Measurements from ENCODE around the gene LEMD3. TPM values are rescaled to one million over a fixed set of nuclear protein-coding genes. Genes with fewer than 3 reads are reported as not detected.

LEMD3 gene
- polyA plus RNA-seq, 1 experiment = 4.7 TPM

GRCh38 chr12:65266408-65266807 is 97.0 kb downstream of the LEMD3 start:
- H3K4me3 ChIP-seq (ENCODE audit: low read depth, low read length) = no peak overlapping the region
- no peak for DNase-seq (ENCODE audit: low read depth)
- POLR2A ChIA-PET = no interaction called here
- CTCF ChIA-PET = interaction anchor here (0.7 kb wide), 1 partner anchor 86 kb away, joined by 3 read pairs; no protein-coding TSS in a partner anchor
- H3K27me3 ChIP-seq (ENCODE audit: control insufficient read depth, insufficient read depth, low read length) = no peaks in the 10 kb centered on the region
- TF ChIP-seq, protein P1, sequence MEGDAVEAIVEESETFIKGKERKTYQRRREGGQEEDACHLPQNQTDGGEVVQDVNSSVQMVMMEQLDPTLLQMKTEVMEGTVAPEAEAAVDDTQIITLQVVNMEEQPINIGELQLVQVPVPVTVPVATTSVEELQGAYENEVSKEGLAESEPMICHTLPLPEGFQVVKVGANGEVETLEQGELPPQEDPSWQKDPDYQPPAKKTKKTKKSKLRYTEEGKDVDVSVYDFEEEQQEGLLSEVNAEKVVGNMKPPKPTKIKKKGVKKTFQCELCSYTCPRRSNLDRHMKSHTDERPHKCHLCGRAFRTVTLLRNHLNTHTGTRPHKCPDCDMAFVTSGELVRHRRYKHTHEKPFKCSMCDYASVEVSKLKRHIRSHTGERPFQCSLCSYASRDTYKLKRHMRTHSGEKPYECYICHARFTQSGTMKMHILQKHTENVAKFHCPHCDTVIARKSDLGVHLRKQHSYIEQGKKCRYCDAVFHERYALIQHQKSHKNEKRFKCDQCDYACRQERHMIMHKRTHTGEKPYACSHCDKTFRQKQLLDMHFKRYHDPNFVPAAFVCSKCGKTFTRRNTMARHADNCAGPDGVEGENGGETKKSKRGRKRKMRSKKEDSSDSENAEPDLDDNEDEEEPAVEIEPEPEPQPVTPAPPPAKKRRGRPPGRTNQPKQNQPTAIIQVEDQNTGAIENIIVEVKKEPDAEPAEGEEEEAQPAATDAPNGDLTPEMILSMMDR (IDR thresholded peaks at IDR 0.05; ENCODE audit: insufficient read depth, low read depth, low read length) = no peak
- H3K36me3 ChIP-seq (ENCODE audit: control insufficient read depth, insufficient read depth, low read length) = no peaks in the 10 kb centered on the region

- TF ChIP-seq, protein P1 (IDR thresholded peaks at IDR 0.05; ENCODE audit: insufficient read depth, low read depth, low read length) = no peak
- ChIA-PET POLR2A (no interaction called here), CTCF (interaction anchor here (1.4 kb wide), 1 partner anchor 31 kb away, joined by 3 read pairs; no protein-coding TSS in a partner anchor)
- DNase-seq (ENCODE audit: low read depth) = no peak
- Histone ChIP-seq H3K27me3 (ENCODE audit: control insufficient read depth, insufficient read depth, low read length) (no peaks in the 10 kb centered on the region), H3K36me3 (ENCODE audit: control insufficient read depth, insufficient read depth, low read length) (no peaks in the 10 kb centered on the region), H3K4me3 (ENCODE audit: low read depth, low read length) (no peak overlapping the region)
Measured at GRCh38 chr12:65269603-65270002, 100.2 kb downstream of the LEMD3 start.

GRCh38 chr12:65274602-65275272 is 105.4 kb downstream of the LEMD3 start:
- TF ChIP-seq, protein P1 (IDR thresholded peaks at IDR 0.05; ENCODE audit: insufficient read depth, low read depth, low read length) = no peak
- CTCF ChIA-PET = no interaction called here
- no peaks in the 10 kb centered on the region for H3K36me3 ChIP-seq (ENCODE audit: control insufficient read depth, insufficient read depth, low read length)
- H3K4me3 ChIP-seq (ENCODE audit: low read depth, low read length) = no peak overlapping the region
- no peaks in the 10 kb centered on the region for H3K27me3 ChIP-seq (ENCODE audit: control insufficient read depth, insufficient read depth, low read length)
- no peak for DNase-seq (ENCODE audit: low read depth)
- POLR2A ChIA-PET = no interaction called here

GRCh38 chr12:65275627-65276026 is 106.2 kb downstream of the LEMD3 start:
- no peaks in the 10 kb centered on the region for H3K27me3 ChIP-seq (ENCODE audit: control insufficient read depth, insufficient read depth, low read length)
- H3K4me3 ChIP-seq (ENCODE audit: low read depth, low read length) = no peak overlapping the region
- CTCF ChIA-PET = interaction anchor here (1.5 kb wide), 1 partner anchor 831 kb away, joined by 4 read pairs; no protein-coding TSS in a partner anchor
- no peak for DNase-seq (ENCODE audit: low read depth)
- TF ChIP-seq, protein P1 (IDR thresholded peaks at IDR 0.05; ENCODE audit: insufficient read depth, low read depth, low read length) = no peak
- H3K36me3 ChIP-seq (ENCODE audit: control insufficient read depth, insufficient read depth, low read length) = no peaks in the 10 kb centered on the region
- POLR2A ChIA-PET = no interaction called here

GRCh38 chr12:65276916-65277530 is 107.6 kb downstream of the LEMD3 start:
- ChIA-PET POLR2A (no interaction called here), CTCF (interaction anchor here (1.5 kb wide), 1 partner anchor 830 kb away, joined by 4 read pairs; no protein-coding TSS in a partner anchor)
- no peak overlapping the region for H3K4me3 ChIP-seq (ENCODE audit: low read depth, low read length)
- no peaks in the 10 kb centered on the region for H3K27me3 ChIP-seq (ENCODE audit: control insufficient read depth, insufficient read depth, low read length)
- TF ChIP-seq, protein P1 (IDR thresholded peaks at IDR 0.05; ENCODE audit: insufficient read depth, low read depth, low read length) = no peak
- DNase-seq (ENCODE audit: low read depth) = no peak
- no peaks in the 10 kb centered on the region for H3K36me3 ChIP-seq (ENCODE audit: control insufficient read depth, insufficient read depth, low read length)

Data from BJ (cell line).